HG03025 (cell line): Measurements from ENCODE around the gene FAM200A.
"Not testable (repeated sequence)": the region's sequence is repeated elsewhere in the genome, so short reads cannot be mapped to it uniquely, and the experiment has no call there.

Source experiments
- ATAC-seq: cut with Tn5 transposase; IDR thresholded peaks from one replicate; pipeline ENCODE4 v1.9.1; 2021; ENCODE audit warnings: mild to moderate bottlenecking, moderate library complexity; ENCODE audit not compliant: unreplicated experiment, low FRiP score

FAM200A gene

GRCh38 chr7:99559175-99559915 is 7.4 kb upstream of the FAM200A start:
- no peak for ATAC-seq

GRCh38 chr7:99558306-99559174 is 6.6 kb upstream of the FAM200A start, which contains the start of gene ZNF655:
Gene ZNF655, plus strand, starts transcription at chr7:99558642. Its CDS starts 1,918 bp downstream, at chr7:99560560.
- ATAC-seq, result peak; percentile 88

GRCh38 chr7:99557940-99558305 is 6.0 kb upstream of the FAM200A start:
- peak; percentile 61 for ATAC-seq

GRCh38 chr7:99557196-99557607 is 5.3 kb upstream of the FAM200A start:
- ATAC-seq, result no peak

- ATAC-seq, result no peak
Observed at GRCh38 chr7:99554939-99555338, 3.0 kb upstream of the FAM200A start.

- ATAC-seq, result no peak
Observed at GRCh38 chr7:99553039-99553438, 1.1 kb upstream of the FAM200A start.

- ATAC-seq, result no peak
Observed at GRCh38 chr7:99551334-99551733, 580 bp downstream of the FAM200A start.

GRCh38 chr7:99549545-99549944 is 2.4 kb downstream of the FAM200A start:
- not testable (repeated sequence) for ATAC-seq

GRCh38 chr7:99545308-99545707 is 6.6 kb downstream of the FAM200A start:
- not testable (repeated sequence) for ATAC-seq

- no peak for ATAC-seq
Observed at GRCh38 chr7:99543916-99544315, 8.0 kb downstream of the FAM200A start.

- no peak for ATAC-seq
Observed at GRCh38 chr7:99543081-99543671, 8.7 kb downstream of the FAM200A start.

- no peak for ATAC-seq
Observed at GRCh38 chr7:99541212-99541611, 10.7 kb downstream of the FAM200A start.

GRCh38 chr7:99540542-99540941 is 11.4 kb downstream of the FAM200A start:
- ATAC-seq, result no peak

- no peak for ATAC-seq
Observed at GRCh38 chr7:99539213-99539811, 12.6 kb downstream of the FAM200A start.

GRCh38 chr7:99535667-99536066 is 16.2 kb downstream of the FAM200A start:
- no peak for ATAC-seq

GRCh38 chr7:99531354-99531765 is 20.6 kb downstream of the FAM200A start:
- no peak for ATAC-seq

- ATAC-seq, result no peak
Observed at GRCh38 chr7:99525713-99526440, 26.0 kb downstream of the FAM200A start.

GRCh38 chr7:99521399-99521798 is 30.5 kb downstream of the FAM200A start:
- ATAC-seq, result no peak

GRCh38 chr7:99514050-99514449 is 37.9 kb downstream of the FAM200A start:
- no peak for ATAC-seq

- ATAC-seq, result no peak
Observed at GRCh38 chr7:99505324-99505662, 46.6 kb downstream of the FAM200A start.
